Hepatocyte (in vitro differentiated cells): ENCODE data around the gene ZBTB16. TPM values are rescaled to one million over a fixed set of nuclear protein-coding genes. Genes with fewer than 3 reads are reported as not detected.

Experiments
- DNase-seq: peaks from one replicate; pipeline ENCODE4 v3.0.0-alpha.2; 2016; ENCODE audit warnings: low spot score
- H2AFZ ChIP-seq: fragments of 200-600 bp; sonication (generic); 2 replicates; pipeline ENCODE4 v1.6.0; 2016; ENCODE audit warnings: antibody characterized with exemption, mild to moderate bottlenecking
- H3K27ac ChIP-seq: fragments of 200-600 bp; sonication (generic); 2 replicates; pipeline ENCODE4 v1.5.1; 2016; ENCODE audit warnings: mild to moderate bottlenecking
- H3K27me3 ChIP-seq: fragments of 200-600 bp; sonication (generic); 2 replicates; pipeline ENCODE4 v1.6.1; 2016
- H3K36me3 ChIP-seq: fragments of 200-600 bp; sonication (generic); replicated peaks from 2 replicates; pipeline ENCODE4 v1.5.1; 2016; ENCODE audit warnings: low read depth; ENCODE audit not compliant: insufficient read depth
- H3K4me1 ChIP-seq: fragments of 200-600 bp; sonication (generic); 2 replicates; pipeline ENCODE4 v1.5.1; 2016; ENCODE audit warnings: mild to moderate bottlenecking, moderate library complexity; ENCODE audit not compliant: insufficient read depth
- H3K4me2 ChIP-seq: fragments of 200-600 bp; sonication (generic); 2 replicates; pipeline ENCODE4 v1.6.0; 2016
- H3K4me3 ChIP-seq: fragments of 200-600 bp; sonication (generic); 2 replicates; pipeline ENCODE4 v1.5.1; 2016; ENCODE audit warnings: mild to moderate bottlenecking
- H3K79me2 ChIP-seq: fragments of 200-600 bp; sonication (generic); 2 replicates; pipeline ENCODE4 v1.6.0; 2017; ENCODE audit warnings: mild to moderate bottlenecking
- H3K9me2 ChIP-seq: fragments of 200-600 bp; sonication (generic); replicated peaks from 2 replicates; pipeline ENCODE4 v1.6.0; 2017; ENCODE audit warnings: mild to moderate bottlenecking; ENCODE audit not compliant: insufficient read depth
- H3K9me3 ChIP-seq: fragments of 200-600 bp; sonication (generic); 2 replicates; pipeline ENCODE4 v1.5.1; 2016; ENCODE audit warnings: low read depth, mild to moderate bottlenecking
- H4K20me1 ChIP-seq: fragments of 200-600 bp; sonication (generic); 2 replicates; pipeline ENCODE4 v1.6.0; 2016; ENCODE audit warnings: mild to moderate bottlenecking; ENCODE audit not compliant: insufficient read depth, poor library complexity, severe bottlenecking
- CTCF ChIP-seq: fragments of 200-600 bp; sonication (generic); IDR thresholded peaks from 2 replicates; pipeline ENCODE4 v1.5.1; 2016; ENCODE audit warnings: antibody characterized with exemption, mild to moderate bottlenecking; ENCODE audit not compliant: poor library complexity
- EZH2 ChIP-seq: fragments of 200-600 bp; sonication (generic); IDR thresholded peaks from 2 replicates; pipeline ENCODE4 v1.6.1; 2016; ENCODE audit warnings: antibody characterized with exemption, mild to moderate bottlenecking, borderline replicate concordance
- EZH2phosphoT487 ChIP-seq: fragments of 200-600 bp; sonication (generic); IDR thresholded peaks from one replicate; pipeline ENCODE4 v1.6.1; 2018; ENCODE audit warnings: antibody characterized with exemption, mild to moderate bottlenecking, low read depth, moderate library complexity; ENCODE audit not compliant: unreplicated experiment, severe bottlenecking
- WGBS: methylation state at CpG from one replicate; pipeline ENCODE4 v1.1.6; 2016; ENCODE audit warnings: low lambda C conversion rate; ENCODE audit errors: missing lambda C conversion rate; 5-methylcytosine and 5-hydroxymethylcytosine counted together
- polyA plus RNA-seq: library from polyadenylated mRNA; unstranded; fragments of >200 nt; fragmentation: Nextera tagmentation; extraction: Ambion mirVana; gene quantifications from 2 replicates; pipeline ENCODE4 v1.2.1, GENCODE V29; 2016
- total RNA-seq: library from RNA; depleted of rRNA; stranded (reverse); fragments of >200 nt; gene quantifications from 2 replicates; pipeline ENCODE4 v1.2.3, GENCODE V29; 2014

Gene ZBTB16
- total and polyA plus RNA-seq, 2 experiments from 2014 or later, result 30.1 to 52.3 TPM

- Histone ChIP-seq H3K79me2 (peaks cover 17% of the 10 kb centered on the region), H2AFZ (no peak overlapping the region), H3K4me2 (no peak overlapping the region), H3K4me3 (no peak overlapping the region), H3K27me3 (no peaks in the 10 kb centered on the region), H3K4me1 (peaks cover 28% of the 10 kb centered on the region), H3K27ac (peak overlapping the region; percentile 74), H3K9me2 (no peaks in the 10 kb centered on the region), H3K9me3 (no peaks in the 10 kb centered on the region), H4K20me1 (no peaks in the 10 kb centered on the region), H3K36me3 (no peaks in the 10 kb centered on the region)
- 94% methylated on average over 5 of the region's 5 CpGs for WGBS
- no peak for TF ChIP-seq EZH2phosphoT487
- no peak for TF ChIP-seq EZH2
- TF ChIP-seq CTCF, result no peak
- DNase-seq, result peak; percentile 42
Measured at GRCh38 chr11:114195981-114196731, 136.6 kb downstream of the ZBTB16 start.

- H3K4me3 ChIP-seq, result no peak overlapping the region
- H4K20me1 ChIP-seq, result no peaks in the 10 kb centered on the region
- peak overlapping the region; percentile 28 for H3K4me2 ChIP-seq
- H3K27me3 ChIP-seq, result no peaks in the 10 kb centered on the region
- 84% methylated on average over 7 of the region's 7 CpGs for WGBS
- peaks cover 17% of the 10 kb centered on the region for H3K79me2 ChIP-seq
- H3K9me2 ChIP-seq, result no peaks in the 10 kb centered on the region
- H3K27ac ChIP-seq, result peak overlapping the region; percentile 74
- peaks cover 28% of the 10 kb centered on the region for H3K4me1 ChIP-seq
- TF ChIP-seq CTCF (no peak), EZH2phosphoT487 (no peak), EZH2 (no peak)
- DNase-seq, result no peak
- H3K9me3 ChIP-seq, result no peaks in the 10 kb centered on the region
- no peaks in the 10 kb centered on the region for H3K36me3 ChIP-seq
- no peak overlapping the region for H2AFZ ChIP-seq
Measured at GRCh38 chr11:114196997-114197703, 137.6 kb downstream of the ZBTB16 start.

- Histone ChIP-seq H3K4me2 (peak overlapping the region; percentile 37), H3K9me3 (no peaks in the 10 kb centered on the region), H3K4me3 (no peak overlapping the region), H2AFZ (no peak overlapping the region), H3K36me3 (no peaks in the 10 kb centered on the region), H3K27ac (peak overlapping the region; percentile 74), H3K79me2 (peaks cover 18% of the 10 kb centered on the region), H4K20me1 (no peaks in the 10 kb centered on the region), H3K9me2 (no peaks in the 10 kb centered on the region), H3K27me3 (no peaks in the 10 kb centered on the region), H3K4me1 (peaks cover 28% of the 10 kb centered on the region)
- no peak for TF ChIP-seq EZH2
- TF ChIP-seq CTCF, result no peak
- no peak for TF ChIP-seq EZH2phosphoT487
- WGBS, result 39% methylated on average over 10 of the region's 10 CpGs
- peak; percentile 75 for DNase-seq
Measured at GRCh38 chr11:114197799-114198500, 138.4 kb downstream of the ZBTB16 start.
